ENCODE results near the gene ACTG1. TPM values are rescaled to one million over a fixed set of nuclear protein-coding genes. Genes with fewer than 3 reads are reported as not detected.

ACTG1 gene
- total RNA-seq, 1 donor from 2014 or later = 1,228 TPM

DNA sequence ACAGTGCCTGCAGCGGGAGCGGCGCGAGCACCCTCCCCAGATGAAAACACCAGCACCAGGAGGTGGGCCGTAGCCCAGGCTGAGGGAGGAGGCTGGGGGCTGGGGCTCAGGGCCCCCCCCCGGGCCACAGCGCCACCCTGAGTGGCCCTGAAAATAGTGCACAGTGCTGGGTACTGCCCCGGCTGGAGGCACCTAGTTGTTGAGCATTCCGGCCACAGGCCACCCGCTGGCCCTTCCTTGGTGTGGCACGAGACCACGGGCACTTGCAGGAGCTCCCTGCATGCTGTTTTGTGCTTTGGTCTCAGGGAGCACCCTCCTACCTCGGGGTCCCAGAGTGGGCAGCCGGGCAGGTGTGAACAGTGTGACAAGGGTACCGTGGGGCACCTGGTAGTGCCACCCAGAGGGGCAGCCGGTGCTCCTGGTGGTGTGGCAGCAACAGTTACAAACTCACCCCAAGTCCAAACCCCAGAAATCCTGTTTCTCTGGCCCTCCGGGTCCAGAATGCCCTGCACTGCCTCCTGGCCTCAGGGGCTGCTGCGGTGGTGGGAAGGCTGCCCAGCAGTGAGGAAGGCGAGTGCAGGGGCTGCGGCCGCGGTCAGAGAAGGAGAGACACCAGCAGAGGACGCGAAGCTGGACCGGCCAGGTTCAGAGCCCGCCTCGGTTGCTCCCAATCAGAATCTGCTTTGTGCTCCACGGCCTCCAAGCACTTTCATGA is 27.5 kb upstream of the ACTG1 start:
- Mint-ChIP-seq H3K36me3 (peaks cover 5% of the 10 kb centered on the region), H3K27ac (no peak overlapping the region), H3K27me3 (ENCODE audit: insufficient read depth, low read depth) (no peaks in the 10 kb centered on the region), H3K4me3 (no peak overlapping the region), H3K9me3 (no peaks in the 10 kb centered on the region), H3K4me1 (peaks cover 7% of the 10 kb centered on the region)
- Histone ChIP-seq H3K27me3 (peaks cover 29% of the 10 kb centered on the region), H3K4me2 (no peak overlapping the region), H3K9me3 (ENCODE audit: low read depth) (no peaks in the 10 kb centered on the region), H3K79me2 (ENCODE audit: low read depth) (no peaks in the 10 kb centered on the region), H3K27ac (no peak overlapping the region), H3K4me1 (peaks cover 3% of the 10 kb centered on the region), H3K4me3 (no peak overlapping the region), H3K9ac (no peak overlapping the region), H3F3A (ENCODE audit: low read depth) (no peaks in the 10 kb centered on the region), H3K36me3 (no peaks in the 10 kb centered on the region), H2AFZ (replicated peaks) (no peak overlapping the region), H4K20me1 (ENCODE audit: low read depth) (peaks cover 17% of the 10 kb centered on the region)
- no peak for DNase-seq (ENCODE audit: low spot score)
- TF ChIP-seq EZH2phosphoT487 (IDR thresholded peaks at IDR 0.05) (no peak), EZH2 (IDR thresholded peaks at IDR 0.05) (no peak), CTCF (IDR thresholded peaks at IDR 0.05) (no peak)

DNA sequence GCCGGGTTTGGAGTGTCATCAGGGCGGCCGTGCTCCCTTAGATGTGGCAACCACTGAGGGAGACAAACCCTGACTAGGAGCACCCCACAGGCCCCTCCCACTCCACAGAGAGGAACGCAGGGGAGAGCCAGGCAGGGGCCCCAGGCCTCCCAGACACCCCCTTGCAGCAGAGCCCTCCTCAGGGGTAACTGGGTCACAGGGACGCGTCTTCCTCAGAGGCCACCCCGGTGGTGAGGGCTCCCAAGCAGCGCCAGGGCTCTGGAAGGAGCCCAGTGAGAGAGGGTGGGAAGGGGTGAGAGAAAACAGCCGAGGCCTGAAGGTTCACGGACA is 26.9 kb upstream of the ACTG1 start:
- H3K4me1 Mint-ChIP-seq = peaks cover 7% of the 10 kb centered on the region
- Histone ChIP-seq H3K9me3 (ENCODE audit: low read depth) (no peaks in the 10 kb centered on the region), H3K4me1 (peaks cover 3% of the 10 kb centered on the region), H3K27ac (no peak overlapping the region), H3K9ac (no peak overlapping the region), H2AFZ (replicated peaks) (no peak overlapping the region), H3F3A (ENCODE audit: low read depth) (no peaks in the 10 kb centered on the region), H3K27me3 (peaks cover 35% of the 10 kb centered on the region), H3K79me2 (ENCODE audit: low read depth) (no peaks in the 10 kb centered on the region), H4K20me1 (ENCODE audit: low read depth) (peaks cover 17% of the 10 kb centered on the region), H3K36me3 (no peaks in the 10 kb centered on the region), H3K4me2 (no peak overlapping the region), H3K4me3 (no peak overlapping the region)
- no peaks in the 10 kb centered on the region for H3K9me3 Mint-ChIP-seq
- no peaks in the 10 kb centered on the region for H3K27me3 Mint-ChIP-seq (ENCODE audit: insufficient read depth, low read depth)
- H3K36me3 Mint-ChIP-seq = peaks cover 5% of the 10 kb centered on the region
- no peak overlapping the region for H3K27ac Mint-ChIP-seq
- no peak for DNase-seq (ENCODE audit: low spot score)
- H3K4me3 Mint-ChIP-seq = no peak overlapping the region
- TF ChIP-seq CTCF (IDR thresholded peaks at IDR 0.05) (no peak), EZH2 (IDR thresholded peaks at IDR 0.05) (no peak), EZH2phosphoT487 (IDR thresholded peaks at IDR 0.05) (no peak)

DNA sequence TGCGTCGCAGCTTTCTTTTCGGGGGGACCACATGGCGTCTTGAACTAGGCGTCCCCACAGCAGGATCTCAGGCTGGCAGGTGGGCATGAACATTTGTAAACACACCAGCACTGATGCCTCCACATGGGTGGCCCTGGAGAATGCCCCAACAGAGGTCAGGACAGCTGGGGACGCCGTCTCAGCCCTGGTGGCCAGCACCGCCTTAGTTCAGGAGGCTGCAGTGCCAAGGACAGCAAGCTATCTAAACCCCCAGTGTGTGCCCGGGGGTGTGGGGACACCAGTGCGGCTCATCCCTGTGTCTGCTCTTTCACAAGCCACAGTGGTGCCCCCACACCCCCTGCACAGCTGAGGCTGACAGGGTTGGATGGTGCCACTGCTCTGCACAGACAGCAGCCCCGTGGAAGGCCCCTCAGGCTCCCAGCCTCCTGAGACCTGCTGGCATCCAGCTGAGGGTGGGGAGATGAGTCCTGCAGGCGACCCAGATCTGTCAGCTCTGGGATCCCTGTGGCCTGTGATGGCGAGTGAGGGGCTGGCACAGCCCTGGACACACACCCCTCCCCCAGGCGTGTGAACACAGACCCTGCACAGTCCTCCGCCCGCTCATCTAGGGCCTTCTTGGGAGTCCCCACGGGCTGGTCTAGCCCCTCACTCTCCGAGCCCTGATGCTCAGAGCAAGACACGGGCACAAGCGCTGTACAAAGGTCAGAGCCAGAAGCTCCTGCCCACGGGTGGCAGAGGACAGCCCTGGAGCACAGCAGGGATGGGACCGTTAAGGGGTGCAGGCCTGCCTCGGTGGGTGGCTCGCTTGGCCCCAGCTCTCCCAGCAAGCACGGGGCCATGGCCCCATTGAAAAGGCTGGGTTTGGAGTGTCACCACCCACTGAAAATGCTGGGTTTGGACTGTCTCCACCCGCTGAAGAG is 26.3 kb upstream of the ACTG1 start:
- Histone ChIP-seq H4K20me1 (ENCODE audit: low read depth) (peaks cover 17% of the 10 kb centered on the region), H2AFZ (replicated peaks) (no peak overlapping the region), H3K27me3 (peaks cover 41% of the 10 kb centered on the region), H3K36me3 (no peaks in the 10 kb centered on the region), H3K4me1 (peaks cover 3% of the 10 kb centered on the region), H3K9me3 (ENCODE audit: low read depth) (no peaks in the 10 kb centered on the region), H3F3A (ENCODE audit: low read depth) (no peaks in the 10 kb centered on the region), H3K4me3 (no peak overlapping the region), H3K27ac (no peak overlapping the region), H3K79me2 (ENCODE audit: low read depth) (no peaks in the 10 kb centered on the region), H3K9ac (no peak overlapping the region), H3K4me2 (no peak overlapping the region)
- Mint-ChIP-seq H3K4me3 (no peak overlapping the region), H3K9me3 (no peaks in the 10 kb centered on the region), H3K27me3 (ENCODE audit: insufficient read depth, low read depth) (no peaks in the 10 kb centered on the region), H3K4me1 (peaks cover 7% of the 10 kb centered on the region), H3K36me3 (peaks cover 5% of the 10 kb centered on the region), H3K27ac (no peak overlapping the region)
- TF ChIP-seq EZH2phosphoT487 (IDR thresholded peaks at IDR 0.05) (no peak), EZH2 (IDR thresholded peaks at IDR 0.05) (no peak), CTCF (IDR thresholded peaks at IDR 0.05) (no peak)
- DNase-seq (ENCODE audit: low spot score) = no peak
